HepG2 (cell line): ENCODE measurements around the gene MSRB3. TPM values are rescaled to one million over a fixed set of nuclear protein-coding genes. Genes with fewer than 3 reads are reported as not detected.

ENCODE experiments used
- ATAC-seq: fragments of 200-7000 bp; cut with Tn5 transposase; 3 replicates; pipeline ENCODE4 v1.9.1; 2020; ENCODE audit warnings: mild to moderate bottlenecking, moderate library complexity
- BruUV-seq: library from RNA; stranded (reverse); fragments of 400-500 nt; replicated peaks from 2 replicates; lab custom pipeline; 2021; lab: Mats Ljungman, UMichigan
- CTCF ChIA-PET: fragments of 300-600 bp; formaldehyde crosslinking; extraction: SDS; loops from one replicate; lab custom pipeline; 2021; ENCODE audit warnings: low total read pairs, inconsistent platforms, low intra/inter-chr PET ratio; lab: Yijun Ruan, JAX
- POLR2A ChIA-PET: fragments of 350-600 bp; sonication (Branson Sonifier 250); formaldehyde crosslinking; loops from one replicate; lab custom pipeline; 2020; ENCODE audit warnings: antibody characterized with exemption, inconsistent platforms; lab: Yijun Ruan, JAX
- DNase-seq: peaks from one replicate; pipeline ENCODE4 v3.0.0-alpha.2; 2015; ENCODE audit warnings: low spot score
- FAIRE-seq: peaks from 3 replicates; lab custom pipeline; 2011; peaks lifted over from hg19 to GRCh38; lab: Jason Lieb, UNC
- H2AFZ ChIP-seq: one replicate; pipeline ENCODE4 v1.6.1; 2011; ENCODE audit warnings: low read length, inconsistent platforms
- H3K27ac ChIP-seq: fragments of 300-600 bp; 3 replicates; pipeline ENCODE4 v1.8.0; 2011; ENCODE audit warnings: mixed run types, mild to moderate bottlenecking, mixed read lengths, low read length, inconsistent platforms; ENCODE audit not compliant: insufficient read depth; ENCODE audit errors: extremely low read length
- H3K27me3 ChIP-seq, 2 experiments: fragments of 200-600 bp in 1 of 2; 2 replicates in 1 of 2; 3 replicates in 1 of 2; pipeline versions ENCODE4 v1.6.0 to v1.8.0; 2011; ENCODE audit warnings: low read length in 2 of 2, mild to moderate bottlenecking in 2 of 2, moderate library complexity in 2 of 2, inconsistent platforms in 1 of 2; ENCODE audit not compliant: insufficient read depth in 2 of 2, control insufficient read depth in 1 of 2
- H3K36me3 ChIP-seq, 2 experiments: fragments of 200-600 bp in 1 of 2; replicated peaks in 1 of 2; 2 replicates in 1 of 2; 3 replicates in 1 of 2; pipeline versions ENCODE4 v1.5.1 to v1.8.0; 2011; ENCODE audit warnings: low read length in 2 of 2, inconsistent platforms in 1 of 2; ENCODE audit not compliant: insufficient read depth in 2 of 2, control insufficient read depth in 1 of 2
- H3K4me1 ChIP-seq: 2 replicates; pipeline ENCODE4 v1.5.1; 2012; ENCODE audit warnings: low read length, inconsistent platforms; ENCODE audit not compliant: insufficient read depth
- H3K4me2 ChIP-seq: 2 replicates; pipeline ENCODE4 v1.6.0; 2011; ENCODE audit warnings: low read depth, low read length, inconsistent platforms
- H3K4me3 ChIP-seq, 3 experiments: fragments of 200-600 bp in 1 of 3; sonication (generic), shearing (Covaris generic) in 1 of 3; replicated peaks in 1 of 3; 2 replicates each; pipeline ENCODE4 v1.5.1; 2011 to 2016; ENCODE audit warnings: low read length in 3 of 3, inconsistent platforms in 2 of 3, low read depth in 2 of 3, mild to moderate bottlenecking in 2 of 3, control low read depth in 1 of 3, mixed read lengths in 1 of 3; ENCODE audit not compliant: insufficient read depth in 1 of 3
- H3K79me2 ChIP-seq: one replicate; pipeline ENCODE4 v1.6.1; 2011; ENCODE audit warnings: low read length, inconsistent platforms; ENCODE audit not compliant: insufficient read depth
- H3K9ac ChIP-seq: 2 replicates; pipeline ENCODE4 v1.6.0; 2011; ENCODE audit warnings: mild to moderate bottlenecking, low read depth, low read length, inconsistent platforms; ENCODE audit not compliant: insufficient read depth
- H3K9me3 ChIP-seq: 2 replicates; pipeline ENCODE4 v1.5.1; 2012; ENCODE audit warnings: mild to moderate bottlenecking, low read length
- H4K20me1 ChIP-seq: 2 replicates; pipeline ENCODE4 v1.6.0; 2011; ENCODE audit warnings: inconsistent platforms, mild to moderate bottlenecking, low read length, moderate library complexity; ENCODE audit not compliant: insufficient read depth
- KLF15 ChIP-seq: sonication (generic); formaldehyde crosslinking; IDR thresholded peaks from 2 replicates; pipeline ENCODE4 v1.8.1; 2023; ENCODE audit warnings: borderline replicate concordance, mild to moderate bottlenecking, inconsistent platforms, missing genetic modification reagents, mixed read lengths
- MLX ChIP-seq: IDR thresholded peaks from 2 replicates; pipeline ENCODE4 v1.6.1; 2016
- PRMT3 ChIP-seq: sonication (generic); formaldehyde crosslinking; IDR thresholded peaks from 2 replicates; pipeline ENCODE4 v1.8.1; 2022; ENCODE audit warnings: low read depth, mild to moderate bottlenecking, moderate library complexity, missing genetic modification reagents, borderline replicate concordance
- ZNF263 ChIP-seq: sonication (generic); formaldehyde crosslinking; IDR thresholded peaks from 2 replicates; pipeline ENCODE4 v1.4.0; 2020; ENCODE audit warnings: missing genetic modification reagents
- ZNF562 ChIP-seq: sonication (generic); formaldehyde crosslinking; IDR thresholded peaks from 2 replicates; pipeline ENCODE4 v1.8.0; 2022; ENCODE audit warnings: missing genetic modification reagents, borderline replicate concordance
- ZNF577 ChIP-seq: sonication (generic); formaldehyde crosslinking; IDR thresholded peaks from 2 replicates; pipeline ENCODE4 v1.4.0; 2020; ENCODE audit warnings: mild to moderate bottlenecking, low read depth, missing genetic modification reagents, borderline replicate concordance
- ZNF652 ChIP-seq: IDR thresholded peaks from 2 replicates; pipeline ENCODE4 v1.6.1; 2016; ENCODE audit warnings: low read depth, borderline replicate concordance
- ZNF674 ChIP-seq: sonication (generic); formaldehyde crosslinking; IDR thresholded peaks from 2 replicates; pipeline ENCODE4 v1.5.0; 2020; ENCODE audit warnings: low read depth, mild to moderate bottlenecking, missing genetic modification reagents
- ZNF841 ChIP-seq: sonication (generic); formaldehyde crosslinking; IDR thresholded peaks from 2 replicates; pipeline ENCODE4 v1.8.1; 2023; ENCODE audit warnings: missing genetic modification reagents, borderline replicate concordance
- WGBS: methylation state at CpG from one replicate; pipeline ENCODE4 v1.1.6; 2017; ENCODE audit warnings: low lambda C conversion rate; 5-methylcytosine and 5-hydroxymethylcytosine counted together
- in situ Hi-C: cut with HindIII; loops from 2 replicates; pipeline ENCODE4 v1.10.0; 2017; ENCODE audit warnings: low pct_unique_long_range_greater_than_20kb; ENCODE audit not compliant: extremely low pct_ligation_motif_present
- intact Hi-C: fragments of 100-400 bp; cut with micrococcal nuclease; formaldehyde crosslinking; loops from one replicate; pipeline ENCODE4 v1.10.0; 2022; ENCODE audit not compliant: unreplicated experiment
- polyA plus RNA-seq, 8 experiments: library from polyadenylated mRNA; depleted of rRNA in 3 of 8; stranded (reverse) in 7 of 8; unstranded in 1 of 8; fragments of >200 nt; fragmentation: Illumina TruSeq in 4 of 8; extraction: Trizol in 4 of 8; gene quantifications; 2 replicates each; pipeline versions ENCODE4 v1.2.1 to v1.2.3, GENCODE V29; 2011 to 2016; ENCODE audit warnings: low read depth in 4 of 8, missing spikeins in 1 of 8, mixed read lengths in 1 of 8; ENCODE audit not compliant: insufficient read depth in 1 of 8
- total RNA-seq, 5 experiments: library from RNA; depleted of rRNA; stranded (reverse); fragments of >200 nt; fragmentation: Illumina TruSeq; extraction: Trizol; gene quantifications; 2 replicates each; pipeline ENCODE4 v1.2.3, GENCODE V29; 2016; ENCODE audit warnings: low read depth in 1 of 5
- TF ChIP-seq, protein P1 (sequence below): sonication (generic); IDR thresholded peaks from 2 replicates; pipeline ENCODE4 v1.6.1; 2016; ENCODE audit warnings: low read depth, borderline replicate concordance
- TF ChIP-seq, protein P2 (sequence below): sonication (generic); formaldehyde crosslinking; IDR thresholded peaks from 2 replicates; pipeline ENCODE4 v1.5.1; 2020; ENCODE audit warnings: missing genetic modification reagents, mild to moderate bottlenecking, borderline replicate concordance

Gene MSRB3
- total and polyA plus RNA-seq, 2 of the 13 experiments (the other 11 are each of a cell fraction or from before 2014, with no cell fraction given), result 1.5 to 1.9 TPM

- Histone ChIP-seq H2AFZ (no peak overlapping the region), H3K4me3 (no peak overlapping the region), H3K4me2 (no peak overlapping the region), H3K36me3 (no peaks in the 10 kb centered on the region), H4K20me1 (no peaks in the 10 kb centered on the region), H3K9ac (no peak overlapping the region), H3K27ac (no peak overlapping the region), H3K79me2 (no peaks in the 10 kb centered on the region), H3K4me1 (no peaks in the 10 kb centered on the region), H3K9me3 (no peaks in the 10 kb centered on the region), H3K27me3 (no peaks in the 10 kb centered on the region)
- whole genome bisulfite sequencing, result 56% methylated on average over 3 of the region's 3 CpGs
- DNase-seq (no peak), ATAC-seq (no peak), FAIRE-seq (no peak)
- CTCF ChIA-PET, result no interaction called here
- intact Hi-C loops (no loop called here), in situ Hi-C loops (no loop called here)
- no TSS peak for BruUV-seq
- TF ChIP-seq, protein P1, sequence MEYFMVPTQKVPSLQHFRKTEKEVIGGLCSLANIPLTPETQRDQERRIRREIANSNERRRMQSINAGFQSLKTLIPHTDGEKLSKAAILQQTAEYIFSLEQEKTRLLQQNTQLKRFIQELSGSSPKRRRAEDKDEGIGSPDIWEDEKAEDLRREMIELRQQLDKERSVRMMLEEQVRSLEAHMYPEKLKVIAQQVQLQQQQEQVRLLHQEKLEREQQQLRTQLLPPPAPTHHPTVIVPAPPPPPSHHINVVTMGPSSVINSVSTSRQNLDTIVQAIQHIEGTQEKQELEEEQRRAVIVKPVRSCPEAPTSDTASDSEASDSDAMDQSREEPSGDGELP, result no peak
- TF ChIP-seq, protein P2, sequence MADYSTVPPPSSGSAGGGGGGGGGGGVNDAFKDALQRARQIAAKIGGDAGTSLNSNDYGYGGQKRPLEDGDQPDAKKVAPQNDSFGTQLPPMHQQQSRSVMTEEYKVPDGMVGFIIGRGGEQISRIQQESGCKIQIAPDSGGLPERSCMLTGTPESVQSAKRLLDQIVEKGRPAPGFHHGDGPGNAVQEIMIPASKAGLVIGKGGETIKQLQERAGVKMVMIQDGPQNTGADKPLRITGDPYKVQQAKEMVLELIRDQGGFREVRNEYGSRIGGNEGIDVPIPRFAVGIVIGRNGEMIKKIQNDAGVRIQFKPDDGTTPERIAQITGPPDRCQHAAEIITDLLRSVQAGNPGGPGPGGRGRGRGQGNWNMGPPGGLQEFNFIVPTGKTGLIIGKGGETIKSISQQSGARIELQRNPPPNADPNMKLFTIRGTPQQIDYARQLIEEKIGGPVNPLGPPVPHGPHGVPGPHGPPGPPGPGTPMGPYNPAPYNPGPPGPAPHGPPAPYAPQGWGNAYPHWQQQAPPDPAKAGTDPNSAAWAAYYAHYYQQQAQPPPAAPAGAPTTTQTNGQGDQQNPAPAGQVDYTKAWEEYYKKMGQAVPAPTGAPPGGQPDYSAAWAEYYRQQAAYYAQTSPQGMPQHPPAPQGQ (CRISPR knock-in tag), result no peak
- TF ChIP-seq ZNF263 (CRISPR knock-in tag) (no peak), ZNF674 (CRISPR knock-in tag) (no peak), ZNF562 (CRISPR knock-in tag) (no peak), PRMT3 (CRISPR knock-in tag) (no peak), ZNF841 (CRISPR knock-in tag) (no peak), KLF15 (CRISPR knock-in tag) (no peak), ZNF577 (CRISPR knock-in tag) (no peak), MLX (CRISPR knock-in tag) (no peak), ZNF652 (no peak)
- POLR2A ChIA-PET, result no interaction called here
Measured at GRCh38 chr12:65343230-65343629, 64.7 kb downstream of the MSRB3 start.
